Urinary bladder (tissue), 4 donors: ENCODE measurements around the gene MYO7B. TPM values are rescaled to one million over a fixed set of nuclear protein-coding genes. Genes with fewer than 3 reads are reported as not detected.

Source experiments
- DNase-seq: peaks from one replicate; pipeline ENCODE4 v3.0.0-alpha.2; 2015; ENCODE audit errors: extremely low spot score
- H3K27ac ChIP-seq: one replicate; pipeline ENCODE4 v1.5.1; 2013; ENCODE audit warnings: low read depth, mild to moderate bottlenecking, moderate library complexity
- H3K36me3 ChIP-seq: one replicate; pipeline ENCODE4 v1.6.1; 2013; ENCODE audit warnings: mild to moderate bottlenecking, moderate library complexity; ENCODE audit not compliant: insufficient read depth
- H3K4me1 ChIP-seq: one replicate; pipeline ENCODE4 v1.6.1; 2013; ENCODE audit warnings: mild to moderate bottlenecking, moderate library complexity; ENCODE audit not compliant: insufficient read depth
- H3K4me3 ChIP-seq: one replicate; pipeline ENCODE4 v1.5.1; 2013; ENCODE audit warnings: low read depth, low read length
- WGBS: extraction: QIAGEN DNeasy Blood & Tissue Kit; methylation state at CpG from one replicate; pipeline ENCODE4 v1.1.7; 2013; 5-methylcytosine and 5-hydroxymethylcytosine counted together
- polyA plus RNA-seq: library from polyadenylated mRNA; stranded (reverse); fragments of 200-250 nt; gene quantifications from one replicate; pipeline ENCODE4 v1.2.3, GENCODE V29; 2013
- total RNA-seq: library from RNA; depleted of rRNA; stranded (reverse); fragments of >200 nt; gene quantifications from one replicate; pipeline ENCODE4 v1.2.3, GENCODE V29; 2014
- donor health status: healthy with polysubstance abuse.
- donor health status: healthy.

Gene MYO7B
- total and polyA plus RNA-seq, 2 donors, result 0.11 to 0.51 TPM

GRCh38 chr2:127623388-127624319 is 88.2 kb downstream of the MYO7B start:
- WGBS, result 83% methylated on average over 38 of the region's 38 CpGs
- no peak overlapping the region for H3K4me3 ChIP-seq
- H3K36me3 ChIP-seq, result no peaks in the 10 kb centered on the region
- DNase-seq, result no peak
- no peaks in the 10 kb centered on the region for H3K4me1 ChIP-seq
- no peak overlapping the region for H3K27ac ChIP-seq

- Histone ChIP-seq H3K36me3 (no peaks in the 10 kb centered on the region), H3K27ac (no peak overlapping the region), H3K4me3 (no peak overlapping the region), H3K4me1 (no peaks in the 10 kb centered on the region)
- 89% methylated on average over 5 of the region's 5 CpGs for WGBS
- DNase-seq, result no peak
Observed at GRCh38 chr2:127624320-127624755, 88.9 kb downstream of the MYO7B start.

GRCh38 chr2:127624756-127625571 is 89.5 kb downstream of the MYO7B start:
- H3K27ac ChIP-seq, result no peak overlapping the region
- no peak for DNase-seq
- H3K4me3 ChIP-seq, result no peak overlapping the region
- no peaks in the 10 kb centered on the region for H3K4me1 ChIP-seq
- WGBS, result 74% methylated on average over 23 of the region's 23 CpGs
- H3K36me3 ChIP-seq, result no peaks in the 10 kb centered on the region

- 77% methylated on average over 2 of the region's 2 CpGs for WGBS
- Histone ChIP-seq H3K27ac (no peak overlapping the region), H3K4me3 (no peak overlapping the region), H3K36me3 (no peaks in the 10 kb centered on the region), H3K4me1 (no peaks in the 10 kb centered on the region)
- DNase-seq, result no peak
Observed at GRCh38 chr2:127625572-127625951, 90.1 kb downstream of the MYO7B start.

DNA sequence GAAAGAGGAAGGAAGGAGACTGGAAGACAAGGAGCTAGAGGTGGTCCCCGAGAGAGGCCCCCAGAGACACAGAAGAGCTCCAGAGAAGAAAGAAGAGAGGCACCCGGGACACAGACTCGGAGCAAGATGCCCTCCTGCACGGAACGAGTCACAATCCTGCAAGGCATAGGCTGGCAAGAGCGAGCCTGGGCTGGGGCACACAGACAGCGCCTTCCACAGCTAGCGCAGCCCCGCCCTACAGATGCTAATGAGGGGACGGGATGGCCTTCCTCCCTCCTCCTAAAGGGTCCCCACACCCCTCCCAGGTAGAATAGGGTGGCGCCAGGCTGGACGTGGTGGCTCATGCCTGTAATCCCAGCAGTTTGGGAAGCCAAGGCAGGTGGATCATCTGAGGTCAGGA is 90.7 kb downstream of the MYO7B start:
- Histone ChIP-seq H3K4me1 (no peaks in the 10 kb centered on the region), H3K27ac (no peak overlapping the region), H3K4me3 (no peak overlapping the region), H3K36me3 (no peaks in the 10 kb centered on the region)
- DNase-seq, result no peak
- WGBS, result 44% methylated on average over 12 of the region's 12 CpGs

DNA sequence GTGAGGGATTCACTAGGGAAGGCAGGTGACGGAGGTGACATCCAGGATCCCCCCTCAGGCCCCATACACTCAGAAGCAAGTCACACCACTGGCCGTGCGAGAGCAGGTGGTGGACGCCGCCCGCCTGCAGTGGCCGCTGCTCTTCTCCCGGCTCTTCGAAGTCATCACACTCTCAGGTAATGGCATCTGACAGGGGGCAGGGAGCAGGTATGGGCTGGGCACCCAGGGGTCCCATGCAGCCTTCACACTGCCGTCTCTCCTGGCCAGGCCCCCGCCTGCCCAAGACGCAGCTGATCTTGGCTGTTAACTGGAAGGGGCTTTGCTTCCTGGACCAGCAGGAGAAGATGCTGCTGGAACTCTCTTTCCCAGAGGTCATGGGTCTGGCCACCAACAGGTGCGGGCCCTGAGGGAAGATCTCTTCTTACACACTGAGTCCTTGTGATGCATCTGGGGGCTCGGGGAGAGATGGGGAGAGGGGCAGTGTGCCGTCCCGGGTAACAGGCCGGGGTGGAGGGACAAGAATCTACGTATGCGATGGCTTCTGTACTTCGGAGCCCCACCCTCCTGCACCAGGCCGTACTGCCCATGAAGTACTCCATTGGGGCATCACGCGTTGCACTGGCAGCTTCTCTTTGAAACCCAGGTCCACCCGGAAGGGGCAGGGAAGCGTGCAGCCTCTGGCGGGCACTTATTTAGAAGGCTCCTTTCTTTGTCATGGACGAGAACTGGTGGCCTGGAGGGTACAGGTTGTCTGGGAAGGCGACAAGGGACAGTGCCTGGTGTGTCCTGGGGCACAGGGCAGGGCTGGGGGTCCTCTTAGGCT is 91.6 kb downstream of the MYO7B start:
- Histone ChIP-seq H3K27ac (no peak overlapping the region), H3K36me3 (no peaks in the 10 kb centered on the region), H3K4me3 (no peak overlapping the region), H3K4me1 (no peaks in the 10 kb centered on the region)
- no peak for DNase-seq
- WGBS, result 86% methylated on average over 28 of the region's 28 CpGs

DNA sequence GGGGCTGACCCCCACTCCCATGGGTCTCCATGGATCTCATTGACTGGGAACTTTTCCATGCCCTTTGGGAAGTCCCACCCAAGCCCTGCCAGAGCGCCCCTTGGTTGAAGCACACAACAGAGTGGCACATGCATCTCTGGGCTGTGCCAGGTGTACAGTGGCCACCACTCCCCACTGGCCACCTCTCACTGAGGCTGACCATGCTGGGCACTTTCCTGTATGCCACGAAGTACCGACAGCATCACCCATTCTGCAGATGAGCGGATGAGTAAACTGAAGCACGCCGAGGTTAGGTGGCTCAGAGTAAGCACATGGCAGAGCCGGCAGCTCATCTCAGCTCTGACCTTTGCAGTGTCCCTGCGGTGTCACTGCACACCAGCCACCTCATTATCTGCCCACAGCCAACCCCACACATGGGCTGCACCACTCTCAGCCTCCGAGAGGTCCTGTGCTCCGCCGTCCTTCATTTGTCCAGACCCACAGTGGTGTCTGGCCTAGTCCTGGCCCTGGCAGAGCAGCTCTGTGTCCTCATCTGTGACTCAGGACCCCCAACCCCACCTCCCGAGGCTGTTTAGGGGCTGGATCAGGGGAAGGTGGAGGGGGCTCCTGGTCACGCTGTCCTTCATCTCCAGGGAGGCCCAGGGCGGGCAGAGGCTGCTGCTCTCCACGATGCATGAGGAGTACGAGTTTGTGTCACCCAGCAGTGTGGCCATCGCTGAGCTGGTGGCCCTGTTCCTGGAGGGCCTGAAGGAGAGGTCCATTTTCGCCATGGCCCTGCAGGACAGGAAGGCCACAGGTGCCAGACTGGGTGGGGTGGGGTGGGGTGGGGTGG is 92.5 kb downstream of the MYO7B start:
- Histone ChIP-seq H3K4me1 (no peaks in the 10 kb centered on the region), H3K36me3 (no peaks in the 10 kb centered on the region), H3K4me3 (no peak overlapping the region), H3K27ac (no peak overlapping the region)
- no peak for DNase-seq
- WGBS, result 83% methylated on average over 18 of the region's 18 CpGs

DNA sequence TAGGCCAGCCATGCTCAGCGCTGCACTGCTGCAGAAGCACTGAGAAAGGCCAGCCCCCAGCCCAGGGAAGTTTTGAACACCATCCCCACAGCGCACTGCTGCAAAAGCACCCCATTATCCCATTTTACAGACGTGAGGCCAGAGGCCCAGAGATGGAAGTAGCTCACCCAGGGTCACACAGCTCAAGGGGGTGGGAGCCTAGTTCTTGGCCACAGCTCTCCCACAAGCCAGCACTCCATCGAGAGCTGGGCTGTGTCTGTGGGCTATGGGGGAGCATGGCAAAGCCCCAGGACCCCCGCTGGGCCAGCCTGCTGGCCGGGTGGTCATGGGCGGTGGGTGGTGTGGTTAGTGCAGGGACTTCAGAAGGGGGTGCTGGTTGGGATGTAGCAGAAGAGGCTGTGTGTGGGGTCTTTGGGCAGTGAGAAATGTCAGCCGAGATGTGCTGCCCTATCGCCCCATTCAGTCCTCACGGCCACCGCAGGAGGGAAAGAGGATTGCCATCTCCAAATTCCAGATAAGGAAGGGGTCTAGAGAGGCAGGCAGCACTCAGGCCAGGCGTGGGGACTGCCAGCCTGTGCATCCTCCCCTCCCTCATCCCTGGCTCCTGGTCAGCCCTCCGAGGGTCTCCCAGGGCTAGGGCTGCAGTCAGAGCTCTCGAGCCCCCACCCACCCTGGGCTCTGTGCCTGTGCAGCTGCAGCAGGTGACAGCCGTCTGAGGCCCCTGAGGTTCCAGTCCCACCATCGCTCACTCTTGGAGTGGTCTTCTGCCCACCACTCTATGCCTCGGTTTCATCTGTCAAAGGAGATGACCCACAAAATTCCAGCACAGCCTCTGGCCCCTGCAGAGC is 93.5 kb downstream of the MYO7B start:
- H3K27ac ChIP-seq, result no peak overlapping the region
- H3K4me3 ChIP-seq, result no peak overlapping the region
- 68% methylated on average over 17 of the region's 17 CpGs for WGBS
- H3K36me3 ChIP-seq, result no peaks in the 10 kb centered on the region
- DNase-seq, result no peak
- no peaks in the 10 kb centered on the region for H3K4me1 ChIP-seq

GRCh38 chr2:127629637-127630036 is 94.2 kb downstream of the MYO7B start:
- WGBS, result 72% methylated on average over 9 of the region's 9 CpGs
- no peaks in the 10 kb centered on the region for H3K36me3 ChIP-seq
- H3K27ac ChIP-seq, result no peak overlapping the region
- no peaks in the 10 kb centered on the region for H3K4me1 ChIP-seq
- no peak for DNase-seq
- no peak overlapping the region for H3K4me3 ChIP-seq

- H3K27ac ChIP-seq, result no peak overlapping the region
- no peaks in the 10 kb centered on the region for H3K4me1 ChIP-seq
- no peak for DNase-seq
- 64% methylated on average over 10 of the region's 10 CpGs for WGBS
- no peak overlapping the region for H3K4me3 ChIP-seq
- H3K36me3 ChIP-seq, result no peaks in the 10 kb centered on the region
Observed at GRCh38 chr2:127630096-127630863, 94.8 kb downstream of the MYO7B start.

GRCh38 chr2:127630864-127631540 is 95.5 kb downstream of the MYO7B start:
- DNase-seq, result no peak
- no peaks in the 10 kb centered on the region for H3K4me1 ChIP-seq
- no peak overlapping the region for H3K27ac ChIP-seq
- no peak overlapping the region for H3K4me3 ChIP-seq
- WGBS, result 82% methylated on average over 25 of the region's 25 CpGs
- no peaks in the 10 kb centered on the region for H3K36me3 ChIP-seq
